Spleen (tissue), 11 donors: ENCODE measurements around the gene KRTAP10-3. TPM values are rescaled to one million over a fixed set of nuclear protein-coding genes. Genes with fewer than 3 reads are reported as not detected.
A peak's percentile ranks its signal among the peaks of the same experiment; 100 is the strongest.

Experiments
- DNase-seq: peaks from one replicate; pipeline ENCODE4 v3.0.0-alpha.2; 2020
- H3K27ac ChIP-seq, 8 donors: fragments of 200-600 bp; sonication (generic) in 7 of 8; 1 replicate in 4 of 8; 2 replicates in 4 of 8; pipeline versions ENCODE4 v1.5.0 to v1.8.0; 2016 to 2021; ENCODE audit warnings: inconsistent platforms in 4 of 8, mild to moderate bottlenecking in 4 of 8, moderate library complexity in 1 of 8
- H3K27me3 ChIP-seq, 7 donors: fragments of 200-600 bp; sonication (generic) in 6 of 7; replicated peaks in 1 of 7; 1 replicate in 4 of 7; 2 replicates in 3 of 7; pipeline versions ENCODE4 v1.5.0 to v1.8.0; 2016 to 2021; ENCODE audit warnings: inconsistent platforms in 3 of 7, mild to moderate bottlenecking in 1 of 7
- H3K36me3 ChIP-seq, 6 donors: fragments of 200-600 bp; sonication (generic) in 5 of 6; 1 replicate in 4 of 6; 2 replicates in 2 of 6; pipeline versions ENCODE4 v1.5.0 to v1.8.0; 2016 to 2021; ENCODE audit warnings: inconsistent platforms in 2 of 6
- H3K4me1 ChIP-seq, 6 donors: fragments of 200-600 bp; sonication (generic) in 5 of 6; 1 replicate in 3 of 6; 2 replicates in 3 of 6; pipeline versions ENCODE4 v1.5.0 to v1.8.0; 2016 to 2021; ENCODE audit warnings: inconsistent platforms in 3 of 6
- H3K4me3 ChIP-seq, 8 donors: fragments of 200-600 bp; sonication (generic) in 7 of 8; 1 replicate in 4 of 8; 2 replicates in 4 of 8; pipeline versions ENCODE4 v1.5.0 to v1.8.0; 2016 to 2021; ENCODE audit warnings: inconsistent platforms in 4 of 8, mild to moderate bottlenecking in 4 of 8, moderate library complexity in 2 of 8
- H3K9me3 ChIP-seq, 8 donors: fragments of 200-600 bp; sonication (generic) in 7 of 8; 1 replicate in 4 of 8; 2 replicates in 4 of 8; pipeline versions ENCODE4 v1.5.0 to v1.8.0; 2016 to 2021; ENCODE audit warnings: inconsistent platforms in 4 of 8
- CTCF ChIP-seq, 11 experiments: fragments of 200-600 bp in 7 of 11; fragments of 450-650 bp in 4 of 11; sonication (generic) in 4 of 11; IDR thresholded peaks in 8 of 11; conservative IDR thresholded peaks in 3 of 11; 1 replicate in 7 of 11; 2 replicates in 4 of 11; pipeline versions ENCODE4 v1.4.0 to v1.8.0; 2016 to 2021; ENCODE audit warnings: antibody characterized with exemption in 11 of 11, inconsistent platforms in 4 of 11, mild to moderate bottlenecking in 1 of 11
- POLR2A ChIP-seq, 3 donors: fragments of 450-650 bp; IDR thresholded peaks; one replicate each; pipeline ENCODE4 v1.5.1; 2017; ENCODE audit warnings: antibody characterized with exemption in 3 of 3, mild to moderate bottlenecking in 1 of 3
- POLR2AphosphoS5 ChIP-seq, 3 donors: sonication (generic); formaldehyde crosslinking; IDR thresholded peaks; one replicate each; pipeline ENCODE4 v1.5.1; 2017; ENCODE audit warnings: antibody characterized with exemption in 3 of 3
- WGBS, 5 donors: extraction: QIAGEN DNeasy Blood & Tissue Kit in 3 of 5; methylation state at CpG; one replicate each; pipeline versions ENCODE4 v1.1.5 to v1.1.7; 2013 to 2018; 5-methylcytosine and 5-hydroxymethylcytosine counted together
- intact Hi-C: fragments of 100-400 bp; cut with DNase I; formaldehyde crosslinking; loops from one replicate; pipeline ENCODE4 v1.15.0; 2023; ENCODE audit warnings: low total_unique reads
- polyA plus RNA-seq, 3 donors: library from polyadenylated mRNA; stranded (reverse); fragments of 200-250 nt; gene quantifications; one replicate each; pipeline ENCODE4 v1.2.1, GENCODE V29; 2013
- total RNA-seq, 7 donors: library from RNA; depleted of rRNA in 3 of 7; stranded (reverse); fragments of >200 nt in 3 of 7; fragmentation: NEBNext Ultra II Directional in 4 of 7; extraction: Animal tissue kit (Norgen Biotek cat#: 25700) in 4 of 7; gene quantifications; one replicate each; pipeline versions ENCODE4 v1.1.0 to v1.2.1, GENCODE V29; 2016 to 2021
- donor health status: healthy with polysubstance abuse.
- donor health status: DM: no; HTN: no; CAD: no; lungs with moderate emphysema.
- donor health status: DM: no; HTN: no; CAD: no.
- donor health status: Bipolar disorder and iron deficiency.
- donor health status: healthy.
- donor health status: DM: no; HTN: no; CAD: no.
- donor health status: DM: yes; HTN: yes; CAD: no.

Gene KRTAP10-3
- total and polyA plus RNA-seq, 10 donors, result not detected

- peak; percentile 28 for DNase-seq
- Histone ChIP-seq H3K36me3 (no peaks in the 10 kb centered on the region), H3K9me3 (peaks cover 3 to 54% (median 38%) of the 10 kb centered on the region in 8 donors), H3K4me3 (no peak overlapping the region), H3K27ac (no peak overlapping the region), H3K4me1 (peaks cover 0 to 4% (median under 1%) of the 10 kb centered on the region in 6 donors), H3K27me3 (peaks cover 0 to 14% (median 0%) of the 10 kb centered on the region in 7 donors)
- no peak for TF ChIP-seq POLR2AphosphoS5 (IDR thresholded peaks at IDR 0.05)
- TF ChIP-seq POLR2A (IDR thresholded peaks at IDR 0.05), result no peak
- TF ChIP-seq CTCF (IDR thresholded peaks at IDR 0.05 in 8 of 11, conservative IDR thresholded peaks at IDR 0.05 in 3 of 11), result no peak
- 68 to 79% (median 74%) methylated on average over 7 of the region's 7 CpGs for WGBS, 5 donors
- intact Hi-C loops, result no loop called here
These were observed 21.2 kb upstream of the KRTAP10-3 start for GRCh38 chr21:44579833-44580144.

DNA sequence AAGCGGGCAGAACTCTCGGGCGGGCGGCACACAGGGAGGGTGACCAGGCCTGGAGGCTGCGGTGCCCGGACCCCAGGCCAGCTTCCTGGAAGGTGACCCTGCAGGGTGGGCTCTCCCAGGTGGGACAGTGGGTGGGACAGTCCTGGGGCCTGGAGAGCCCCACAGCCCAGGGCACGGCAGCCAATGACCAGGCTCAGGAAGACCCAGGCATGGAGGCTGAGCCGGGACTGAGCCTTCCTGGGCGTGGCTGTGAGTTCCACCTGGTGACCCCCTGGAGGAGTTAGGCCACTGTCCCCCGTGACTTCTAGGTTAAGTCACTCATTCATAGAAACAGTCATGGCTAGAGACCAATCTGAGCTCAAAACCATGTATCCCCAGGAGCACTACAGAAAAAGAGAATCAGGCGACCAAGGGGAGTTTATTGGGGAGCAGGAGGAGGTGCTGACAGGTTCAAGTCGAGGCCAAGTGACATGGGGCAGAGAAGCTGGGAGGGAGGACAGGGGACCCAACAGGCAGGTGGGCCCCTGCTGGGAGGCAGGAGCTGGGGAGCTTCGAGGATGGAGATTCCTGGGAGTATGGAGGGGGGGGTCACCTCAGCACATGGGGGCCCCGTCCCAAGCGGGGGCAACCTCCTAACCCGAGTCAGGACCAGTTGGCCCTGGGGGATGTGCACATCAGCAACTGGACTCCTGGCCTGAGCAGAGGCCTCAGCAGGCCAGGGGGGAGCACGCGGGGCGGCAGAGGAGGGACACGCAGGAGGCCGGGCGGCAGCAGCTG lies 20.6 kb upstream of the KRTAP10-3 start:
- intact Hi-C loops, result no loop called here
- peak; percentile 41 for DNase-seq
- no peak for TF ChIP-seq POLR2AphosphoS5 (IDR thresholded peaks at IDR 0.05)
- TF ChIP-seq POLR2A (IDR thresholded peaks at IDR 0.05), result no peak
- TF ChIP-seq CTCF (IDR thresholded peaks at IDR 0.05 in 8 of 11, conservative IDR thresholded peaks at IDR 0.05 in 3 of 11), result no peak
- peaks cover 3 to 54% (median 38%) of the 10 kb centered on the region in 8 donors for H3K9me3 ChIP-seq
- H3K27me3 ChIP-seq, result peaks cover 0 to 15% (median 0%) of the 10 kb centered on the region in 7 donors
- H3K4me1 ChIP-seq, result peaks cover 0 to 9% (median 4%) of the 10 kb centered on the region in 6 donors
- H3K36me3 ChIP-seq, result no peaks in the 10 kb centered on the region
- no peak overlapping the region for H3K4me3 ChIP-seq
- 78 to 84% (median 80%) methylated on average over 16 to 22 of the region's 22 CpGs for WGBS, 5 donors
- no peak overlapping the region for H3K27ac ChIP-seq

DNA sequence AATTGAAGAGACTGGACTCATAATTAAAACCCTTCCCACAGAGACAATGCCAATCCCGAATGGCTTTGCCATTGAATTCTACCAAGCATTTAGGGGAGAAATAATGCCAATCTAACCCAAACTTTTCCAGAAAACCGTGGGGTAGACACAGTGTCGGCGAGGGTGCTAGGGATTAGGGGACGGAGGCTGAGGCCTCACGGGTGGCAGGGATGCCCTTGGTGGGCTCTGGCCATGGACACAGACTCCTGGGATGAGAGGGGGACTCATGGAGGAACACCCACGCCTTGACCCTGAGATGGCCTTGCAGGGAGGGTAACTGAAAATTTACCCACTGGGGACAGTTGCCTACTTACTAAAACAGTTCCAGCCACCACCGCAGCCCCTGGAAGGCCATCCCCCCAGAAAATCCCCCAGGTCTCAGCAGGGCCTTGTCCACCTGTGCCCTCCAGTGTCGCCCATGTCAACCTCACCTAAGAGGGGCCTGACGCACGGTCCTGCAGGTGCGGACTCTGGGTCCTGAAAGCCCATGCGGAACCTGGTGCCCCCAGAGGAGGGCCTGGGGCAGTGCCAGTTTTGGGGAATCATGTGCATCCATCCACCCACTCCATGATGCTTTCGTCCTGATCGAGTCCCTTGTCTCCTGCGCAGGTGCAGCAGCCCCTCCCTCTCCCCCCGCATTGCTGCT lies 19.9 kb upstream of the KRTAP10-3 start:
- Histone ChIP-seq H3K36me3 (no peaks in the 10 kb centered on the region), H3K4me3 (no peak overlapping the region), H3K27ac (no peak overlapping the region), H3K9me3 (peaks cover 3 to 54% (median 38%) of the 10 kb centered on the region in 8 donors), H3K4me1 (peaks cover 0 to 10% (median 4%) of the 10 kb centered on the region in 6 donors), H3K27me3 (peaks cover 0 to 19% (median 0%) of the 10 kb centered on the region in 7 donors)
- TF ChIP-seq CTCF (IDR thresholded peaks at IDR 0.05 in 8 of 11, conservative IDR thresholded peaks at IDR 0.05 in 3 of 11) (no peak), POLR2AphosphoS5 (IDR thresholded peaks at IDR 0.05) (no peak)
- DNase-seq, result peak; percentile 41
- intact Hi-C loops, result no loop called here
- WGBS, 5 donors, result 91 to 95% (median 94%) methylated on average over 13 to 17 of the region's 17 CpGs

- WGBS, 5 donors, result 84 to 93% (median 89%) methylated on average over 8 to 10 of the region's 10 CpGs
- peaks cover 3 to 47% (median 26%) of the 10 kb centered on the region in 8 donors for H3K9me3 ChIP-seq
- H3K36me3 ChIP-seq, result no peaks in the 10 kb centered on the region
- peaks cover 0 to 24% (median 0%) of the 10 kb centered on the region in 7 donors for H3K27me3 ChIP-seq
- H3K4me1 ChIP-seq, result peaks cover 0 to 10% (median 4%) of the 10 kb centered on the region in 6 donors
- intact Hi-C loops, result no loop called here
- DNase-seq, result peak; percentile 17
- H3K4me3 ChIP-seq, result no peak overlapping the region
- H3K27ac ChIP-seq, result no peak overlapping the region
- no peak for TF ChIP-seq CTCF (IDR thresholded peaks at IDR 0.05 in 8 of 11, conservative IDR thresholded peaks at IDR 0.05 in 3 of 11)
- TF ChIP-seq POLR2A (IDR thresholded peaks at IDR 0.05), result no peak
- no peak for TF ChIP-seq POLR2AphosphoS5 (IDR thresholded peaks at IDR 0.05)
These were observed 17.4 kb upstream of the KRTAP10-3 start for GRCh38 chr21:44576025-44576420.
